ENCODE data around the gene SPAG7. TPM values are rescaled to one million over a fixed set of nuclear protein-coding genes. Genes with fewer than 3 reads are reported as not detected.
"Not testable (repeated sequence)": the region's sequence is repeated elsewhere in the genome, so short reads cannot be mapped to it uniquely, and the experiment has no call there.

The SPAG7 gene
- total RNA-seq, 2 experiments from 2014 or later, result 60.6 to 65.8 TPM

DNA sequence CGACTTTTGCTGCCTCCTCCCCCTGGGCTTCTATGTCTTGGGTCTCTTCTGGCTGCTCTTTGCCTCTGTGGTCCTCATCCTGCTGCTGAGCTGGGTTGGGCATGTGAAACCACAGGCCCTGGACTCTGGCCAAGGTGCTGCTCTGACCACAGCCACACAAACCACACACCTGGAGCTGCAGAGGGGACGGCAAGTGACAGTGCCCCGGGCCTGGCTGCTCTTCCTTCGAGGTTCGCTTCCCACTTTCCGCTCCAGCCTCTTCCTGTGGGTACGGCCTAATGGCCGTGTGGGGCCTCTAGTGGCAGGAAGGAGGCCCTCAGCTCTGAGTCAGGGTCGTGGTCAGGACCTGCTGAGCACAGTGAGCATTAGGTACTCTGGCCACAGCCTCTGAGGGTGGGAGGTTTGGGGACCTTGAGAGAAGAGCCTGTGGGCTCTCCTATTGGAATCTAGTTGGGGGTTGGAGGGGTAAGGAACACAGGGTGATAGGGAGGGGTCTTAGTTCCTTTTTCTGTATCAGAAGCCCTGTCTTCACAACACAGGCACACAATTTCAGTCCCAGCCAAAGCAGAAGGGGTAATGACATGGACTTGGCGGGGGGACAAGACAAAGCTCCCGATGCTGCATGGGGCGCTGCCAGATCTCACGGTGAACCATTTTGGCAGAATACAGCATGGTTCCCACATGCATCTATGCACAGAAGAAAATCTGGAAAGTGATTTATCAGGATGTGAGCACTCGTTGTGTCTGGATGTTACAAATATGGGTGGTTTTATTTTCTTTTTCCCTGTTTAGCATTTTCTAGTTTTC is 33.2 kb downstream of the SPAG7 start:
- peaks cover 24% of the 10 kb centered on the region for H3K4me1 Mint-ChIP-seq (ENCODE audit: low read depth)
- H3K36me3 Mint-ChIP-seq, result peaks cover 20% of the 10 kb centered on the region
- H3K4me3 Mint-ChIP-seq, result peak overlapping the region; percentile 14
- intact Hi-C loops (cut with micrococcal nuclease), result no loop called here
- H3K27me3 Mint-ChIP-seq, result no peaks in the 10 kb centered on the region
- no peaks in the 10 kb centered on the region for H3K9me3 Mint-ChIP-seq
- H3K27ac Mint-ChIP-seq, result no peak overlapping the region
- peak; percentile 31 for DNase-seq
- CTCF ChIA-PET, result interaction anchor here (1.0 to 1.6 kb wide), 4 partner anchors 13 to 32 kb away, joined by 3 to 6 read pairs (median 4); partner anchors contain the start of gene CHRNE
- POLR2A ChIA-PET, result interaction anchor here (1.0 to 1.6 kb wide), 2 partner anchors 10 to 14 kb away, joined by 3 to 9 read pairs; partner anchors contain the start of gene PFN1

DNA sequence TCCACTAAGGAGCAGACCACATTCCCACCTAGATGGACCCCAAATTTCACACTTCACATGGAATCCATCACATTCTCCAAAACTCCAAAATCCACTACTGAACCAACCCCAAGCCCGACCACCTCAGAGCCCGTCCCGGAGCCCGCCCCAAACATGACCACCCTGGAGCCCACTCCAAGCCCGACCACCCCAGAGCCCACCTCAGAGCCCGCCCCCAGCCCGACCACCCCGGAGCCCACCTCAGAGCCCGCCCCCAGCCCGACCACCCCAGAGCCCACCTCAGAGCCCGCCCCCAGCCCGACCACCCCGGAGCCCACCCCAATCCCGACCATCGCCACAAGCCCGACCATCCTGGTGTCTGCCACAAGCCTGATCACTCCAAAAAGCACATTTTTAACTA is 34.0 kb downstream of the SPAG7 start:
- H3K27ac Mint-ChIP-seq, result no peak overlapping the region
- no peaks in the 10 kb centered on the region for H3K9me3 Mint-ChIP-seq
- intact Hi-C loops (cut with micrococcal nuclease), result no loop called here
- CTCF ChIA-PET, result interaction anchor here (1.0 to 1.6 kb wide), 4 partner anchors 13 to 31 kb away, joined by 3 to 6 read pairs (median 4); partner anchors contain the start of gene CHRNE
- no peaks in the 10 kb centered on the region for H3K27me3 Mint-ChIP-seq
- peaks cover 19% of the 10 kb centered on the region for H3K4me1 Mint-ChIP-seq (ENCODE audit: low read depth)
- H3K4me3 Mint-ChIP-seq, result no peak overlapping the region
- POLR2A ChIA-PET, result interaction anchor here (1.0 to 1.6 kb wide), 2 partner anchors 9 to 15 kb away, joined by 3 to 9 read pairs; partner anchors contain the start of gene PFN1
- peaks cover 15% of the 10 kb centered on the region for H3K36me3 Mint-ChIP-seq
- DNase-seq, result no peak

DNA sequence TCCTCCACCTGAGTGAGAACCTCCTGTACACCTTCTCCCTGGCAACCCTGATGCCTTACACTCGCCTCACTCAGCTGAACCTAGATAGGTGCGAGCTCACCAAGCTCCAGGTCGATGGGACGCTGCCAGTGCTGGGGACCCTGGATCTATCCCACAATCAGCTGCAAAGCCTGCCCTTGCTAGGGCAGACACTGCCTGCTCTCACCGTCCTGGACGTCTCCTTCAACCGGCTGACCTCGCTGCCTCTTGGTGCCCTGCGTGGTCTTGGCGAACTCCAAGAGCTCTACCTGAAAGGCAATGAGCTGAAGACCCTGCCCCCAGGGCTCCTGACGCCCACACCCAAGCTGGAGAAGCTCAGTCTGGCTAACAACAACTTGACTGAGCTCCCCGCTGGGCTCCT is 34.9 kb downstream of the SPAG7 start:
- no peaks in the 10 kb centered on the region for H3K9me3 Mint-ChIP-seq
- no peak overlapping the region for H3K27ac Mint-ChIP-seq
- no peak overlapping the region for H3K4me3 Mint-ChIP-seq
- ChIA-PET POLR2A (interaction anchor here (0.8 to 0.9 kb wide), 2 partner anchors 10 to 12 kb away, joined by 3 to 5 read pairs; no protein-coding TSS in a partner anchor), CTCF (interaction anchor here (1.0 kb wide), 1 partner anchor 29 kb away, joined by 3 read pairs; the partner anchor contains the start of gene CHRNE)
- peaks cover 13% of the 10 kb centered on the region for H3K4me1 Mint-ChIP-seq (ENCODE audit: low read depth)
- intact Hi-C loops (cut with micrococcal nuclease), result no loop called here
- H3K36me3 Mint-ChIP-seq, result peaks cover 7% of the 10 kb centered on the region
- H3K27me3 Mint-ChIP-seq, result no peaks in the 10 kb centered on the region
- no peak for DNase-seq

DNA sequence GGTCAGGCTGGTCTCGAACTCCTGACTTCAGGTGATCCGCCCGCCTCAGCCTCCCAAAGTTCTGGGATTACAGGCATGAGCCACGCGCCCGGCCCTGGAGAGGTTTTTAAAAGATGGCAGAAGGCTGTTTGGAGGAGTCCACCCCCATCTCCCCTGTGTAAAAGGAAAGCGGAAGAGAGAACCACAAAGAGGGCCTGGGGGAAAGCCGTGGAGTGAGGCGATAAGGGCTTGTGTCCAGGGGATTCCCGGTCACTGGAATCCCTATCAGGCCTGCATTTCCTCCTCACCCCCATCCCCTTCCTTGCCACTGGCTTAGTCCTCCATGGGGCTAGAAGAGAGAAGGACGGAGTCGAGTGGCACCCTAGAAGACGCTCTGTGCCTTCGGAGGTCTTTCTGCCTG is 35.7 kb downstream of the SPAG7 start, which contains the start of gene GP1BA:
Gene GP1BA (plus strand): TSS at position 315 of the 400 bp plus-strand sequence. CDS start 328 bp downstream, outside the sequence.
- Mint-ChIP-seq H3K4me3 (no peak within 1 kb of the TSS), H3K27ac (no peak within 1 kb of the TSS), H3K27me3 (no peaks in the 10 kb centered on the region), H3K36me3 (peaks cover 7% of the 10 kb centered on the region), H3K4me1 (ENCODE audit: low read depth) (peaks cover 13% of the 10 kb centered on the region), H3K9me3 (no peaks in the 10 kb centered on the region)
- ChIA-PET CTCF (interaction anchor here (0.7 to 1.0 kb wide), 2 partner anchors 15 to 29 kb away, joined by 3 read pairs; partner anchors contain the start of gene CHRNE), POLR2A (no interaction called here)
- no peak for DNase-seq
- intact Hi-C loops (cut with micrococcal nuclease), result no loop called here

DNA sequence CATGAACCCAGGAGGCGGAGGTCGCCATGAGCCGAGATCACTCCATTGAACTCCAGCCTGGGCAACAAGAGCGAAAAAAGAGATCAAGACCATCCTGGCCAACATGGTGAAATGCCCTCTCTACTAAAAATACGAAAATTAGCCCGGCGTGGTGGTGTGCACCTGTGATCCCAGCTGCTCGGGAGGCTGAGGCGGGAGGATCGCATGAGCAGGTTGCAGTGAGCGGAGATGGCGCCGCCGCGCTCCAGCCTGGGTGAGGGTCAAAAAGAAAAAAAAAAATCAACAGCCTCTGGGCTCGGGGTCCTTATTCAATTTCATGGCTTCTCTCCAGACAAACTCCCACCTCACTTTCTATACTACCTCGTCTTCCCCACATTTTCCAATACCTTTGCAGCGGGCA is 38.7 kb downstream of the SPAG7 start:
- H3K27me3 Mint-ChIP-seq, result no peaks in the 10 kb centered on the region
- ChIA-PET CTCF (no interaction called here), POLR2A (no interaction called here)
- no peaks in the 10 kb centered on the region for H3K36me3 Mint-ChIP-seq
- intact Hi-C loops (cut with micrococcal nuclease), result no loop called here
- H3K4me3 Mint-ChIP-seq, result no peak overlapping the region
- DNase-seq, result no peak
- peaks cover 4% of the 10 kb centered on the region for H3K4me1 Mint-ChIP-seq (ENCODE audit: low read depth)
- H3K27ac Mint-ChIP-seq, result no peak overlapping the region
- no peaks in the 10 kb centered on the region for H3K9me3 Mint-ChIP-seq

DNA sequence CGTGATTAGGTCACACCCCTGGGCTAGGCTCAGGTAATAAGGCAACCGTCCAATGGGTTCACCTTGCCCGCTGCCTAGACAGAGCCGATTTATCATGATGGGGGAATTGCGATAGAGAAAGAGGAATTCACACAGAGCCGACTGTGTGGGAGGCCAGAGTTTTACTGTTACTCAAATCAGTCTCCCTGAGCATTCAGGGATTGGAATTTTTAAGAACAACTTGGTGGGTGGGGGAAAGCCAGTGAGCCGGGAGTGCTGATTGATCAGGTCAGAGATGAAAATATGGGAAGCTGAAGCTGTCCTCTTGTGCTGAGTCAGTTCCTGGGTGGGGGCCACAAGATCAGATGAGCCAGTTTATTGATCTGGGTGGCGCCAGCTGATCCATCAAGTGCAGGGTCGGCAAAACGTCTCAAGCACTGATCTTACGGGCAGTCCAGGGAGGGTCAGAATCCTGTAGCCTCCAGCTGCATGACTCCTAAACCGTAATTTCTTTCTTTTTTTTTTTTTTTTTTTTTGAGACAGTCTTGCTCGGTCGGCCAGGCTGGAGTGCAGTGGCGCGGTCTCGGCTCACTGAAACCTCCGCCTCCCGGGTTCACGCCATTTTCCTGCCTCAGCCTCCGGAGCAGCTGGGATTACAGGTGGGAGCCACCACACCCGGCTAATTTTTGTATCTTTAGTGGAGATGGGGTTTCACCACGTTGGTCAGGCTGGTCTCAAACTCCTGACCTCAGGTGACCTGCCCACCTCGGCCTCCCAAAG is 40.9 kb downstream of the SPAG7 start:
- H3K36me3 Mint-ChIP-seq; DNase-seq; H3K9me3 Mint-ChIP-seq; H3K4me1 Mint-ChIP-seq (ENCODE audit: low read depth); H3K27ac Mint-ChIP-seq; intact Hi-C loops (cut with micrococcal nuclease); CTCF ChIA-PET; H3K4me3 Mint-ChIP-seq; H3K27me3 Mint-ChIP-seq: not testable (repeated sequence)
- POLR2A ChIA-PET, result interaction anchor here (1.8 kb wide), 1 partner anchor 13 kb away, joined by 5 read pairs; the partner anchor contains the start of genes RNF167 and SLC25A11

DNA sequence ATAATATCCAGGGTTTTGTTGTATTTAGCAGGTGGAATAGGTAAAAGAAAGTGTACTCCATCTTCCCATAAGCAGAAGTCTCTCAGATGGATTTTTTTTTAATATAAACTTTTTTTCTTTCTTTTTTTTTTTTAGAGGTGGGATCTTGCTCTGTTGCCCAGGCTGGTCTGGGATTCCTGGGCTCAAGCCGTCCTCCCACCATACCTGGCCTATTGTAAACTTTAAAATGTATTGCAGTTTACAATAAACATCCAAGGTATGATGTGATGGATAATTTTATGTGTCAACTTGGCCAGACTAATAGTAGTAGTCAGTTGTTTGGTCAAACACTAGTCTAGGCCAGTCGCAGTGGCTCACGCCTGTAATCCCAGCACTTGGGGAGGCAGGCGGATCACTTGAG is 46.3 kb downstream of the SPAG7 start:
- H3K27ac Mint-ChIP-seq, result no peak overlapping the region
- POLR2A ChIA-PET, result no interaction called here
- no peak for DNase-seq
- intact Hi-C loops (cut with micrococcal nuclease), result no loop called here
- no peaks in the 10 kb centered on the region for H3K9me3 Mint-ChIP-seq
- H3K27me3 Mint-ChIP-seq, result no peaks in the 10 kb centered on the region
- CTCF ChIA-PET, result interaction anchor here (1.2 kb wide), 1 partner anchor 13 kb away, joined by 3 read pairs; no protein-coding TSS in a partner anchor
- H3K4me1 Mint-ChIP-seq (ENCODE audit: low read depth), result no peaks in the 10 kb centered on the region
- H3K36me3 Mint-ChIP-seq, result no peaks in the 10 kb centered on the region
- no peak overlapping the region for H3K4me3 Mint-ChIP-seq

DNA sequence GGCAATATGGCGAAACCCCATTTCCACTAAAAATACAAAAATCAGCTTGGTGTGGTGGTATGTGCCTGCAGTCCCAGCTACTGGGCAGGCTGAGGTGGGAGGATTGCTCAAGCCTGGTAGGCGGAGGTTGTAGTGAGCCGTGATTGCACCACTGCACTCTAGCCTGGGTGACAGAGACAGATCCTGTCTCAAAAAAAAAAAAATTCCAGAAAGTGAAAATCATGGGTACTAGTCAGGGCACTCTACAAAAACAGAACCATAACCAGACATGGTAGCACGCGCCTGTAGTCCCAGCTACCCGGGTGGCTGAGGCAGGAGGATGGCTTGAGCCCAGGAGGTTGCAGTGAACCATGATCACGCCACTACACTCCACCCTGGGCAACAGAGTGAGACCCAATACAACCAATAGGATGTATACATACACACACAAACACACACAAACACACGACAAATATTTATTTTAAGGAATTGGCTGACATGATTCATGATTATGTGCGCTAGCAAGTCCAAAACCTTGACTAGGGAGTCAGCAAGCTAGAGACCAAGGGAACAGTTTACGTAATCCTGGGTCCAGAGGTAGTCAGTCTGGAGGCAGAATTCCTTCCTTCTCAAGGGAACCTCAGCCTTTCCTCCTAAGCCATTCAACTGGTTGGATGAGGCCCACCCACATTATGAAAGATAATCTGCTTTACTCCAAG is 47.1 kb downstream of the SPAG7 start:
- no peaks in the 10 kb centered on the region for H3K36me3 Mint-ChIP-seq
- no peaks in the 10 kb centered on the region for H3K27me3 Mint-ChIP-seq
- POLR2A ChIA-PET, result interaction anchor here (0.9 kb wide), 1 partner anchor 12 kb away, joined by 5 read pairs; no protein-coding TSS in a partner anchor
- no peaks in the 10 kb centered on the region for H3K9me3 Mint-ChIP-seq
- no peaks in the 10 kb centered on the region for H3K4me1 Mint-ChIP-seq (ENCODE audit: low read depth)
- intact Hi-C loops (cut with micrococcal nuclease), result no loop called here
- no peak overlapping the region for H3K4me3 Mint-ChIP-seq
- no peak for DNase-seq
- H3K27ac Mint-ChIP-seq, result no peak overlapping the region
- CTCF ChIA-PET, result interaction anchor here (1.2 to 1.6 kb wide), 3 partner anchors 12 to 19 kb away, joined by 3 to 4 read pairs (median 3); partner anchors contain the start of genes RNF167 and SLC25A11

DNA sequence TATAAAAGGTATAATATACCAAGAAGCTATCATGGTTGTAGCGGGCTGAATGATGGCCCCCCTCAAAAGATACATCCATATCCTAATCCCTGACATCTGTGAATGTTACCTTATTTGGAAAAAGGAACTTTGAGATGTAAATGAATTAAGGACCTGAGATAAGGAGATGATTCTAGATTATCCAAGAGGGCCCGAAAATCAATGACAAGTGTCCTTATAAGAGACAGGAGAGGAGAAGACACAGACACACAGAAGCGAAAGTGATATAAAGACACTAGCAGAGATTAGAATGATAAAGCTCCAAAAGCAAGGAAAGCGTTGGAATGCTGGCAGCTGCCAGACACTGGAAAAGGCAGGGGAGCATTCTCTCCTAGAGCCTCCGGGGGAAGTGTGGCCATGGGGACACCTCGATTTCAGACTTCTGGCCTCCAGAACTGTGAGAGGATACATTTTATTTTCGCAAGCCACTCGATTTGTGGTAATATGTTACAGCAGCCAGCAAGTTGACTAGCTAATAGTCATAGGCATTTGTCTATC is 48.0 kb downstream of the SPAG7 start:
- no peaks in the 10 kb centered on the region for H3K4me1 Mint-ChIP-seq (ENCODE audit: low read depth)
- POLR2A ChIA-PET, result no interaction called here
- intact Hi-C loops (cut with micrococcal nuclease), result no loop called here
- H3K36me3 Mint-ChIP-seq, result no peaks in the 10 kb centered on the region
- no peak overlapping the region for H3K4me3 Mint-ChIP-seq
- DNase-seq, result no peak
- H3K27me3 Mint-ChIP-seq, result no peaks in the 10 kb centered on the region
- no peaks in the 10 kb centered on the region for H3K9me3 Mint-ChIP-seq
- no peak overlapping the region for H3K27ac Mint-ChIP-seq
- CTCF ChIA-PET, result interaction anchor here (1.2 to 1.6 kb wide), 3 partner anchors 11 to 20 kb away, joined by 3 to 4 read pairs (median 3); partner anchors contain the start of genes CHRNE, RNF167 and SLC25A11

DNA sequence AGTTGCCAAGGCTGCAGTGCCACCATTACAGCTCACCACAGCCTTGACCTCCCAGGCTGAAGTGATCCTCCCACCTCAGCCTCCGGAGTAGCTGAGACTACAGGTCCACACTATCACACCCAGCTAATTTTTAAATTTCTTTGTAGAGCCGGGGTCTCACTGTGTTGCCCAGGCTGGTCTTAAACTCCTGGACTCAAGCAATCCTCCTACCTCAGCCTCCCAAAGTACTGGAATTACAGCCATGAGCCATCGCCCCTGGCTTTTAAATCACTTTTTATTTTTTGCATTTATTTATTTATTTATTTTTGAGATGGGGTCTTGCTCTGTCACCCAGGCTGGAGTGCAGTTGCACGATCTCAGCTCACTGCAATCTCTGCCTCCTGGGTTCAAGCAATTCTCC is 53.1 kb downstream of the SPAG7 start:
- H3K9me3 Mint-ChIP-seq; H3K4me1 Mint-ChIP-seq (ENCODE audit: low read depth); H3K36me3 Mint-ChIP-seq; intact Hi-C loops (cut with micrococcal nuclease); DNase-seq; H3K27me3 Mint-ChIP-seq; H3K27ac Mint-ChIP-seq; H3K4me3 Mint-ChIP-seq: not testable (repeated sequence)
- ChIA-PET POLR2A (interaction anchor here (1.0 kb wide), 1 partner anchor 10 kb away, joined by 3 read pairs; no protein-coding TSS in a partner anchor), CTCF (interaction anchor here (1.2 kb wide), 1 partner anchor 10 kb away, joined by 3 read pairs; no protein-coding TSS in a partner anchor)

DNA sequence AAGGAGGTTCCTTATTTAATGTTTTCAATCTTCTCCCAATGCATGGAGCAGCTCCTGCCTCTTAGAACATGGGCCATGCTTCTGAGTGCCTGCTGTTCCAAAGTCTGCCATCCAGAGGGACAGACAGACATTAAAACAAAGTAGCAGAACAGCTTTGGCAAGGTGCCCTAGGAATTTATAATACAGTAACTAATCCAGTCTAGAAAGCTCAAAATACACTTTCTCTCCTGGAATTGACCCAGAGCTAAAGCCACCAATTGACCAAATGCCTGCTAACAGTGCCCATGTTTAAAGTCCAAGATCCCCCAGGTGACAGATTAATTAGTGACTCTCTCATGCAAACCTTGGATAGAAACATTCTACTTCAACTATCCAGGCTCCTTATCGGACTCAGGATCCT is 53.6 kb downstream of the SPAG7 start:
- Mint-ChIP-seq H3K27me3 (no peaks in the 10 kb centered on the region), H3K9me3 (no peaks in the 10 kb centered on the region), H3K27ac (no peak overlapping the region), H3K36me3 (no peaks in the 10 kb centered on the region), H3K4me1 (ENCODE audit: low read depth) (no peaks in the 10 kb centered on the region), H3K4me3 (no peak overlapping the region)
- CTCF ChIA-PET, result no interaction called here
- DNase-seq, result no peak
- intact Hi-C loops (cut with micrococcal nuclease), result no loop called here
- POLR2A ChIA-PET, result interaction anchor here (1.0 kb wide), 1 partner anchor 10 kb away, joined by 3 read pairs; no protein-coding TSS in a partner anchor
